A673 (cell line): ENCODE data around the gene ARMC12.

Experiments
- CTCF ChIP-seq: fragments of 300-800, 200-600 bp; sonication (generic); conservative IDR thresholded peaks from 2 replicates; pipeline ENCODE4 v1.5.1; 2017; ENCODE audit warnings: low read depth, mild to moderate bottlenecking, antibody characterized with exemption, low read length, moderate library complexity, mixed read lengths
- EZH2 ChIP-seq: fragments of 200-600 bp; sonication (generic); IDR thresholded peaks from 2 replicates; pipeline ENCODE4 v1.6.1; 2017; ENCODE audit warnings: borderline replicate concordance, low read depth, mild to moderate bottlenecking, mixed read lengths, antibody characterized with exemption, low read length; ENCODE audit not compliant: poor library complexity, severe bottlenecking

- TF ChIP-seq CTCF (no peak), EZH2 (no peak)
Observed at GRCh38 chr6:35754452-35755277, 17.8 kb downstream of the ARMC12 start.
